AG09319 (cell line): ENCODE data around the gene SLC1A6.

Source experiments
- DNase-seq: peaks from one replicate; pipeline ENCODE4 v3.0.0-alpha.2; 2010; ENCODE audit warnings: low read depth; ENCODE audit errors: extremely low read depth
- CTCF ChIP-seq: IDR thresholded peaks from 2 replicates; pipeline ENCODE4 v1.5.1; 2011; ENCODE audit warnings: low read depth, mild to moderate bottlenecking, inconsistent platforms, low read length, moderate library complexity

The SLC1A6 gene

GRCh38 chr19:14941189-14941588, 38.5 kb downstream of the SLC1A6 start, which contains the start of gene OR7C2:
TSS of gene OR7C2 (plus strand) at chr19:14941489. CDS start at chr19:14941489, 0 bp downstream.
- no peak for TF ChIP-seq CTCF

GRCh38 chr19:14940266-14940665, 39.4 kb downstream of the SLC1A6 start:
- no peak for DNase-seq
- TF ChIP-seq CTCF: no peak

More at GRCh38 chr19:14941189-14941588, 38.5 kb downstream of the SLC1A6 start, which contains the start of gene OR7C2:
- no peak for DNase-seq

- TF ChIP-seq CTCF: no peak
Measured at GRCh38 chr19:14933506-14933905, 46.2 kb downstream of the SLC1A6 start.

GRCh38 chr19:14916848-14917247, 62.8 kb downstream of the SLC1A6 start:
- no peak for DNase-seq
- no peak for TF ChIP-seq CTCF

More at GRCh38 chr19:14933506-14933905, 46.2 kb downstream of the SLC1A6 start:
- no peak for DNase-seq

GRCh38 chr19:14915116-14915515, 64.5 kb downstream of the SLC1A6 start:
- no peak for DNase-seq
- no peak for TF ChIP-seq CTCF

GRCh38 chr19:14906711-14907110, 73.0 kb downstream of the SLC1A6 start:
- TF ChIP-seq CTCF: no peak

GRCh38 chr19:14901675-14902260, 77.9 kb downstream of the SLC1A6 start:
- TF ChIP-seq CTCF: no peak
- no peak for DNase-seq

More at GRCh38 chr19:14906711-14907110, 73.0 kb downstream of the SLC1A6 start:
- no peak for DNase-seq
